Measurements from ENCODE around the gene C16orf86. TPM values are rescaled to one million over a fixed set of nuclear protein-coding genes. Genes with fewer than 3 reads are reported as not detected.

Gene C16orf86
- total RNA-seq, 1 experiment from 2014 or later, result 0.79 TPM

DNA sequence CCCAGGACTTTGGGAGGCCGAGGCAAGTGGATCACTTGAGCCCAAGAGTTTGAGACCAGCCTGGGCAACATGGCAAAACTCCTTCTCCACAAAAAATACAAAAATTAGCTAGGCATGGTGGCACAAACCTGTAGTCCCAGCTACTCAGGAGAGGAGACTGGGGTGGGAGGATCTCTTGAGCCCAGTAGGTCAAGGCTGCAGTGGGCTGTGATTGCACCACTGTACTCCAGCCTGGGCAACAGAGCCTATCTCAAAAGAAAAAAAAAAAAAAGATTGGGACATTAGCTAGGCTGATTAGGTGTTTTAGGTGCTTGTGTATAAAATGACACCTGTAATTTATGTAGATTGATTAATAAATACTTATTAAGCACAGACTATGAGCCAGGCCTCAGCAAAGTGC is 42.4 kb downstream of the C16orf86 start:
- DNase-seq (ENCODE audit: low read depth, low spot score), result no peak
- Histone ChIP-seq H3K9me3 (ENCODE audit: control insufficient read depth in 1 of 2, insufficient read depth in 1 of 2, low read depth in 1 of 2, low read length in 2 of 2) (no peaks in the 10 kb centered on the region), H3K27ac (ENCODE audit: low read depth, low read length) (no peak overlapping the region), H4K20me1 (ENCODE audit: insufficient read depth) (0 out of 2 replicates have a peak, but pooled peaks cover 3% of the 10 kb centered on the region), H3K9me2 (ENCODE audit: insufficient read depth) (no peaks in the 10 kb centered on the region), H3K79me2 (ENCODE audit: insufficient read depth, low read length) (peaks cover 66% of the 10 kb centered on the region), H3K4me3 (replicated peaks in 1 of 2; ENCODE audit: low read depth in 1 of 2, low read length in 2 of 2) (no peak overlapping the region), H3K27me3 (ENCODE audit: insufficient read depth, low read length) (no peaks in the 10 kb centered on the region), H3K4me1 (ENCODE audit: control insufficient read depth in 1 of 2, insufficient read depth in 2 of 2, low read length in 2 of 2) (no peaks in the 10 kb centered on the region), H3K36me3 (ENCODE audit: control insufficient read depth in 1 of 2, insufficient read depth in 2 of 2, low read length in 2 of 2) (no peaks in the 10 kb centered on the region), H3K4me2 (ENCODE audit: low read length) (no peak overlapping the region), H3K9ac (ENCODE audit: low read length) (no peak overlapping the region), H2AFZ (ENCODE audit: low read depth, low read length, poor library complexity, severe bottlenecking) (no peak overlapping the region)
- ChIA-PET POLR2A (no interaction called here), CTCF (interaction anchor here (1.3 kb wide), 1 partner anchor 10 kb away, joined by 4 read pairs; the partner anchor contains the start of gene GFOD2), RAD21 (ENCODE audit: low non-redundant PET in 1 of 2, low total read pairs in 2 of 2, uncharacterized antibody in 2 of 2, unreplicated experiment in 2 of 2) (no interaction called here)
- ATAC-seq, result no peak
- no TSS peak for BruUV-seq (replicated peaks)
- intact Hi-C loops (cut with micrococcal nuclease), result no loop called here
- TF ChIP-seq CBX3 (IDR thresholded peaks at IDR 0.05; ENCODE audit: low read depth) (no peak), SIN3A (IDR thresholded peaks at IDR 0.05; ENCODE audit: low read depth) (no peak), RAD21 (IDR thresholded peaks at IDR 0.05; ENCODE audit: low read depth) (no peak), JUND (IDR thresholded peaks at IDR 0.05) (no peak), ZFX (IDR thresholded peaks at IDR 0.05) (no peak)

DNA sequence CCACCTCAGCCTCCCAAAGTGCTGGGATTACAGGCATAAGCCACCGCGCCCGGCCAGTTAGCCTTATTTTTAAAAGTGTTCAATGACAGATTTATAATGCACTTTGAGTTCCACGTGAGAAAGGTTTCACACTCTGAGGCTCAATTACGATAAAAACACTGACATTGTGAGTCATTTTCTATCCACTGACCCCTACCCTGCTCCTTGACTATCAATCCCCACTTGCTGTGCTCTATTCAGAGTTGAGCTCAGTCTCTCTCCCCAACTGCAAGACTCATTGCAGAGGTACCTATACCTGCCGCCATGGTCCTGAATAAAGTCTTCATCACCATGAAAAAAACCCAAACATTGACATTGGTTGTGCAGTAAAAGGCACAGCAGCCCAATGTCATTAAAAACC is 44.0 kb downstream of the C16orf86 start:
- Histone ChIP-seq H3K4me2 (ENCODE audit: low read length) (no peak overlapping the region), H3K9me2 (ENCODE audit: insufficient read depth) (no peaks in the 10 kb centered on the region), H3K4me3 (replicated peaks in 1 of 2; ENCODE audit: low read depth in 1 of 2, low read length in 2 of 2) (no peak overlapping the region), H3K36me3 (ENCODE audit: control insufficient read depth in 1 of 2, insufficient read depth in 2 of 2, low read length in 2 of 2) (no peaks in the 10 kb centered on the region), H3K27me3 (ENCODE audit: insufficient read depth, low read length) (no peaks in the 10 kb centered on the region), H3K9me3 (ENCODE audit: control insufficient read depth in 1 of 2, insufficient read depth in 1 of 2, low read depth in 1 of 2, low read length in 2 of 2) (no peaks in the 10 kb centered on the region), H3K27ac (ENCODE audit: low read depth, low read length) (no peak overlapping the region), H3K9ac (ENCODE audit: low read length) (no peak overlapping the region), H3K4me1 (ENCODE audit: control insufficient read depth in 1 of 2, insufficient read depth in 2 of 2, low read length in 2 of 2) (no peaks in the 10 kb centered on the region), H2AFZ (ENCODE audit: low read depth, low read length, poor library complexity, severe bottlenecking) (no peak overlapping the region), H4K20me1 (ENCODE audit: insufficient read depth) (0 out of 2 replicates have a peak, but pooled peaks cover 3% of the 10 kb centered on the region), H3K79me2 (ENCODE audit: insufficient read depth, low read length) (peaks cover 70% of the 10 kb centered on the region)
- BruUV-seq (replicated peaks), result no TSS peak
- ChIA-PET RAD21 (ENCODE audit: low non-redundant PET in 1 of 2, low total read pairs in 2 of 2, uncharacterized antibody in 2 of 2, unreplicated experiment in 2 of 2) (no interaction called here), POLR2A (no interaction called here), CTCF (interaction anchor here (1.3 kb wide), 1 partner anchor 9 kb away, joined by 4 read pairs; the partner anchor contains the start of gene GFOD2)
- DNase-seq (ENCODE audit: low read depth, low spot score) (no peak), ATAC-seq (no peak)
- intact Hi-C loops (cut with micrococcal nuclease), result no loop called here
- no peak for TF ChIP-seq YY1 (IDR thresholded peaks at IDR 0.05; ENCODE audit: extremely low read depth, insufficient replicate concordance, low read depth, low read length)
- no peak for TF ChIP-seq MAX (IDR thresholded peaks at IDR 0.05)
- TF ChIP-seq ZBTB33 (IDR thresholded peaks at IDR 0.05; ENCODE audit: extremely low read depth, insufficient replicate concordance, low read length), result no peak
- TF ChIP-seq SRF (IDR thresholded peaks at IDR 0.05; ENCODE audit: low read depth), result no peak
- no peak for TF ChIP-seq CTCF (IDR thresholded peaks at IDR 0.05 in 2 of 3, conservative IDR thresholded peaks at IDR 0.05 in 1 of 3; ENCODE audit: borderline replicate concordance in 1 of 3, insufficient read depth in 1 of 3, low read depth in 2 of 3, low read length in 2 of 3)
- TF ChIP-seq EGR1 (IDR thresholded peaks at IDR 0.05; ENCODE audit: low read depth), result no peak
- TF ChIP-seq, protein P1, sequence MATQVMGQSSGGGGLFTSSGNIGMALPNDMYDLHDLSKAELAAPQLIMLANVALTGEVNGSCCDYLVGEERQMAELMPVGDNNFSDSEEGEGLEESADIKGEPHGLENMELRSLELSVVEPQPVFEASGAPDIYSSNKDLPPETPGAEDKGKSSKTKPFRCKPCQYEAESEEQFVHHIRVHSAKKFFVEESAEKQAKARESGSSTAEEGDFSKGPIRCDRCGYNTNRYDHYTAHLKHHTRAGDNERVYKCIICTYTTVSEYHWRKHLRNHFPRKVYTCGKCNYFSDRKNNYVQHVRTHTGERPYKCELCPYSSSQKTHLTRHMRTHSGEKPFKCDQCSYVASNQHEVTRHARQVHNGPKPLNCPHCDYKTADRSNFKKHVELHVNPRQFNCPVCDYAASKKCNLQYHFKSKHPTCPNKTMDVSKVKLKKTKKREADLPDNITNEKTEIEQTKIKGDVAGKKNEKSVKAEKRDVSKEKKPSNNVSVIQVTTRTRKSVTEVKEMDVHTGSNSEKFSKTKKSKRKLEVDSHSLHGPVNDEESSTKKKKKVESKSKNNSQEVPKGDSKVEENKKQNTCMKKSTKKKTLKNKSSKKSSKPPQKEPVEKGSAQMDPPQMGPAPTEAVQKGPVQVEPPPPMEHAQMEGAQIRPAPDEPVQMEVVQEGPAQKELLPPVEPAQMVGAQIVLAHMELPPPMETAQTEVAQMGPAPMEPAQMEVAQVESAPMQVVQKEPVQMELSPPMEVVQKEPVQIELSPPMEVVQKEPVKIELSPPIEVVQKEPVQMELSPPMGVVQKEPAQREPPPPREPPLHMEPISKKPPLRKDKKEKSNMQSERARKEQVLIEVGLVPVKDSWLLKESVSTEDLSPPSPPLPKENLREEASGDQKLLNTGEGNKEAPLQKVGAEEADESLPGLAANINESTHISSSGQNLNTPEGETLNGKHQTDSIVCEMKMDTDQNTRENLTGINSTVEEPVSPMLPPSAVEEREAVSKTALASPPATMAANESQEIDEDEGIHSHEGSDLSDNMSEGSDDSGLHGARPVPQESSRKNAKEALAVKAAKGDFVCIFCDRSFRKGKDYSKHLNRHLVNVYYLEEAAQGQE (IDR thresholded peaks at IDR 0.05; ENCODE audit: low read depth), result no peak

All from HCT116 (cell line).